ENCODE data around the gene PANK2. TPM values are rescaled to one million over a fixed set of nuclear protein-coding genes. Genes with fewer than 3 reads are reported as not detected.

Gene PANK2
- polyA plus RNA-seq, 1 of the 3 experiments (the other 2 are of a cell fraction): 17.7 TPM

- Histone ChIP-seq H4K20me1 (ENCODE audit: insufficient read depth) (no peaks in the 10 kb centered on the region), H3K9me3 (no peaks in the 10 kb centered on the region), H3K79me2 (ENCODE audit: insufficient read depth) (peaks cover 14% of the 10 kb centered on the region; the same call in 1 of the 2 replicates), H3K9me2 (no peaks in the 10 kb centered on the region), H3K4me2 (no peak overlapping the region), H3K9ac (no peak overlapping the region), H2AFZ (ENCODE audit: low read depth) (no peak overlapping the region), H3K4me3 (ENCODE audit: low read depth in 2 of 2, low read length in 1 of 2) (no peak overlapping the region), H3F3A (replicated peaks; ENCODE audit: insufficient read depth) (peaks cover 11% of the 10 kb centered on the region), H3K27ac (ENCODE audit: low read depth in 2 of 2, low read length in 1 of 2) (no peak overlapping the region), H3K4me1 (ENCODE audit: control insufficient read depth in 1 of 2, insufficient read depth in 2 of 2, low read depth in 1 of 2, low read length in 1 of 2) (no peaks in the 10 kb centered on the region), H3K36me3 (replicated peaks in 1 of 2; ENCODE audit: control insufficient read depth in 1 of 2, insufficient read depth in 2 of 2, low read length in 1 of 2) (peaks cover 42 to 56% of the 10 kb centered on the region in 2 experiments), H3K27me3 (ENCODE audit: insufficient read depth) (no peaks in the 10 kb centered on the region)
- no peak for DNase-seq
- POLR2A ChIA-PET: no interaction called here
- TF ChIP-seq MXI1 (IDR thresholded peaks at IDR 0.05; ENCODE audit: low read depth, low read length): no peak
- no peak for TF ChIP-seq GATA2 (CRISPR knock-in tag; IDR thresholded peaks at IDR 0.05)
- no peak for TF ChIP-seq IRF3 (IDR thresholded peaks at IDR 0.05; ENCODE audit: low read depth, low read length)
- no peak for TF ChIP-seq ZBTB33 (IDR thresholded peaks at IDR 0.05; ENCODE audit: borderline replicate concordance, low read depth)
- TF ChIP-seq RFX5 (IDR thresholded peaks at IDR 0.05; ENCODE audit: low read length): no peak
- TF ChIP-seq USF2 (IDR thresholded peaks at IDR 0.05; ENCODE audit: borderline replicate concordance, low read depth, low read length): no peak
- no peak for TF ChIP-seq JUND (IDR thresholded peaks at IDR 0.05)
- no peak for TF ChIP-seq EZH2phosphoT487 (IDR thresholded peaks at IDR 0.05; ENCODE audit: borderline replicate concordance, low read depth)
- TF ChIP-seq USF1 (IDR thresholded peaks at IDR 0.05; ENCODE audit: borderline replicate concordance, low read depth): no peak
- TF ChIP-seq ELF1 (IDR thresholded peaks at IDR 0.05): no peak
- no peak for TF ChIP-seq MEF2A (IDR thresholded peaks at IDR 0.05; ENCODE audit: borderline replicate concordance, low read depth)
- no peak for TF ChIP-seq CTCF (IDR thresholded peaks at IDR 0.05)
- no peak for TF ChIP-seq PBX3 (IDR thresholded peaks at IDR 0.05)
- TF ChIP-seq TEAD4 (IDR thresholded peaks at IDR 0.05; ENCODE audit: borderline replicate concordance, insufficient read depth): no peak
- 97% methylated on average over 6 of the region's 6 CpGs for WGBS (ENCODE audit: low lambda C conversion rate)
- CTCF ChIA-PET: interaction anchor here (0.9 kb wide), 1 partner anchor 213 kb away, joined by 3 read pairs; no protein-coding TSS in a partner anchor
These were observed 30.5 kb upstream of the PANK2 start for GRCh38 chr20:3858689-3859088.
